IMR-90 (cell line): ENCODE data around the gene FAM161A. TPM values are rescaled to one million over a fixed set of nuclear protein-coding genes. Genes with fewer than 3 reads are reported as not detected.

Experiments
- ATAC-seq: fragments of 200-7000 bp; cut with Tn5 transposase; 2 replicates; pipeline ENCODE4 v1.9.1; 2020; ENCODE audit warnings: low read depth, mild to moderate bottlenecking, moderate library complexity
- BruUV-seq: library from RNA; stranded (reverse); fragments of 400-500 nt; replicated peaks from 2 replicates; lab custom pipeline; 2021; lab: Mats Ljungman, UMichigan
- CTCF ChIA-PET: fragments of 300-600 bp; formaldehyde crosslinking; extraction: SDS; loops from one replicate; lab custom pipeline; 2021; ENCODE audit warnings: antibody characterized with exemption; lab: Yijun Ruan, JAX
- POLR2A ChIA-PET: fragments of 300-600 bp; sonication (Branson Sonifier 250); formaldehyde crosslinking; loops from one replicate; lab custom pipeline; 2022; ENCODE audit warnings: antibody characterized with exemption; ENCODE audit not compliant: unreplicated experiment; lab: Charles Lee
- DNase-seq: peaks from one replicate; pipeline ENCODE4 v3.0.0; 2013
- H2AFZ ChIP-seq: replicated peaks from 2 replicates; pipeline ENCODE3; 2013; ENCODE audit warnings: low read length, mild to moderate bottlenecking; ENCODE audit not compliant: poor library complexity
- H2AK5ac ChIP-seq: 2 replicates; pipeline ENCODE4 v1.6.1; 2013; ENCODE audit warnings: low read depth, low read length, inconsistent platforms
- H2AK9ac ChIP-seq: replicated peaks from 2 replicates; pipeline ENCODE3; 2013; ENCODE audit warnings: mild to moderate bottlenecking, low read depth, low read length, moderate library complexity; ENCODE audit not compliant: poor library complexity
- H2BK120ac ChIP-seq: 2 replicates; pipeline ENCODE4 v1.6.1; 2013; ENCODE audit warnings: low read depth, low read length, inconsistent platforms
- H2BK15ac ChIP-seq: 3 replicates; pipeline ENCODE4 v1.6.1; 2013; ENCODE audit warnings: low read depth, low read length, inconsistent platforms
- H2BK20ac ChIP-seq: 2 replicates; pipeline ENCODE4 v1.6.1; 2013; ENCODE audit warnings: low read depth, mild to moderate bottlenecking, inconsistent platforms, low read length, moderate library complexity
- H2BK5ac ChIP-seq: 2 replicates; pipeline ENCODE4 v1.6.1; 2013; ENCODE audit warnings: mild to moderate bottlenecking, low read depth, low read length, inconsistent platforms; ENCODE audit not compliant: poor library complexity, severe bottlenecking
- H3K14ac ChIP-seq: replicated peaks from 2 replicates; pipeline ENCODE4 v1.6.1; 2013; ENCODE audit warnings: low read depth, low read length, inconsistent platforms
- H3K18ac ChIP-seq: 2 replicates; pipeline ENCODE4 v1.6.1; 2013; ENCODE audit warnings: low read depth, low read length, control low read depth
- H3K23ac ChIP-seq: 2 replicates; pipeline ENCODE4 v1.6.1; 2013; ENCODE audit warnings: low read depth, low read length, inconsistent platforms
- H3K27ac ChIP-seq: 2 replicates; pipeline ENCODE4 v1.5.1; 2013; ENCODE audit warnings: mild to moderate bottlenecking, control low read depth, low read length; ENCODE audit not compliant: insufficient read depth
- H3K27me3 ChIP-seq: 2 replicates; pipeline ENCODE4 v1.6.1; 2013; ENCODE audit warnings: low read length; ENCODE audit not compliant: control insufficient read depth, insufficient read depth
- H3K36me3 ChIP-seq: 2 replicates; pipeline ENCODE4 v1.6.1; 2013; ENCODE audit warnings: low read length, mixed read lengths; ENCODE audit not compliant: control insufficient read depth, insufficient read depth
- H3K4ac ChIP-seq: 2 replicates; pipeline ENCODE4 v1.6.1; 2013; ENCODE audit warnings: low read depth, low read length, inconsistent platforms
- H3K4me1 ChIP-seq: 2 replicates; pipeline ENCODE4 v1.6.1; 2013; ENCODE audit warnings: low read length, mixed read lengths; ENCODE audit not compliant: control insufficient read depth, insufficient read depth
- H3K4me2 ChIP-seq: 2 replicates; pipeline ENCODE4 v1.6.1; 2013; ENCODE audit warnings: low read depth, mild to moderate bottlenecking, control low read depth, low read length, moderate library complexity
- H3K4me3 ChIP-seq: 2 replicates; pipeline ENCODE4 v1.5.1; 2013; ENCODE audit warnings: low read depth, mild to moderate bottlenecking, control low read depth, low read length, moderate library complexity; ENCODE audit not compliant: insufficient read depth
- H3K56ac ChIP-seq: 2 replicates; pipeline ENCODE4 v1.6.1; 2013; ENCODE audit warnings: low read length, inconsistent platforms; ENCODE audit not compliant: insufficient read depth; ENCODE audit errors: extremely low read depth
- H3K79me1 ChIP-seq, 2 experiments: 2 replicates each; pipeline ENCODE4 v1.6.1; 2013; ENCODE audit warnings: low read length in 2 of 2, inconsistent platforms in 1 of 2, low read depth in 1 of 2
- H3K9ac ChIP-seq: 2 replicates; pipeline ENCODE4 v1.6.1; 2013; ENCODE audit warnings: low read depth, low read length, control low read depth
- H3K9me1 ChIP-seq: 2 replicates; pipeline ENCODE4 v1.6.1; 2013; ENCODE audit warnings: low read length, inconsistent platforms; ENCODE audit not compliant: insufficient read depth
- H3K9me3 ChIP-seq: 2 replicates; pipeline ENCODE4 v1.6.1; 2013; ENCODE audit warnings: low read length; ENCODE audit not compliant: control insufficient read depth, insufficient read depth
- H4K20me1 ChIP-seq: 2 replicates; pipeline ENCODE4 v1.6.1; 2013; ENCODE audit warnings: low read length, inconsistent platforms; ENCODE audit not compliant: insufficient read depth
- H4K5ac ChIP-seq: 2 replicates; pipeline ENCODE4 v1.6.1; 2013; ENCODE audit warnings: mild to moderate bottlenecking, low read depth, low read length, control low read depth
- H4K8ac ChIP-seq, 2 experiments: 2 replicates each; pipeline ENCODE4 v1.6.1; 2013; ENCODE audit warnings: low read depth in 2 of 2, low read length in 2 of 2, control low read depth in 1 of 2, inconsistent platforms in 1 of 2
- H4K91ac ChIP-seq: 2 replicates; pipeline ENCODE4 v1.6.1; 2013; ENCODE audit warnings: low read depth, low read length, inconsistent platforms; ENCODE audit not compliant: insufficient read depth
- BHLHE40 ChIP-seq: fragments of 150-350 bp; IDR thresholded peaks from 2 replicates; pipeline ENCODE4 v1.6.1; 2016; ENCODE audit warnings: mild to moderate bottlenecking, low read depth, low read length
- CEBPB ChIP-seq: IDR thresholded peaks from 2 replicates; pipeline ENCODE4 v1.6.1; 2012; ENCODE audit warnings: low read depth, low read length, improper control_type of control experiment
- CHD1 ChIP-seq: IDR thresholded peaks from 2 replicates; pipeline ENCODE4 v1.6.1; 2012; ENCODE audit warnings: low read depth, low read length, improper control_type of control experiment
- CTCF ChIP-seq: conservative IDR thresholded peaks from 2 replicates; pipeline ENCODE4 v1.5.1; 2012; ENCODE audit warnings: mild to moderate bottlenecking, low read depth, low read length, improper control_type of control experiment
- ELK1 ChIP-seq: fragments of 150-350 bp; IDR thresholded peaks from 2 replicates; pipeline ENCODE4 v1.6.1; 2016; ENCODE audit warnings: low read depth, mild to moderate bottlenecking, low read length, moderate library complexity, borderline replicate concordance
- FOS ChIP-seq: fragments of 150-350 bp; IDR thresholded peaks from 2 replicates; pipeline ENCODE4 v1.6.1; 2016; ENCODE audit warnings: low read depth, low read length
- MAFK ChIP-seq: IDR thresholded peaks from 2 replicates; pipeline ENCODE4 v1.6.1; 2012; ENCODE audit warnings: low read depth, low read length, improper control_type of control experiment
- MAZ ChIP-seq: IDR thresholded peaks from 2 replicates; pipeline ENCODE4 v1.6.1; 2012; ENCODE audit warnings: low read depth, mild to moderate bottlenecking, low read length, improper control_type of control experiment, moderate library complexity, borderline replicate concordance
- MXI1 ChIP-seq: IDR thresholded peaks from 2 replicates; pipeline ENCODE4 v1.6.1; 2012; ENCODE audit warnings: low read depth, mild to moderate bottlenecking, low read length, moderate library complexity, borderline replicate concordance
- NFE2L2 ChIP-seq: fragments of 150-350 bp; IDR thresholded peaks from 2 replicates; pipeline ENCODE4 v1.6.1; 2016; ENCODE audit warnings: low read depth, mild to moderate bottlenecking, low read length
- POLR2A ChIP-seq: IDR thresholded peaks from 2 replicates; pipeline ENCODE4 v1.6.1; 2012; ENCODE audit warnings: mild to moderate bottlenecking, low read depth, low read length
- RAD21 ChIP-seq: IDR thresholded peaks from 2 replicates; pipeline ENCODE4 v1.6.1; 2012; ENCODE audit warnings: low read length, improper control_type of control experiment
- RCOR1 ChIP-seq: IDR thresholded peaks from 2 replicates; pipeline ENCODE4 v1.6.1; 2012; ENCODE audit warnings: mild to moderate bottlenecking, low read length, improper control_type of control experiment; ENCODE audit not compliant: insufficient replicate concordance
- RFX5 ChIP-seq: IDR thresholded peaks from 2 replicates; pipeline ENCODE4 v1.8.0; 2012; ENCODE audit warnings: low read depth, mild to moderate bottlenecking, low read length, moderate library complexity
- SMC3 ChIP-seq: fragments of 150-350 bp; IDR thresholded peaks from 2 replicates; pipeline ENCODE4 v1.6.1; 2016; ENCODE audit warnings: low read depth, mild to moderate bottlenecking, antibody characterized with exemption, low read length, moderate library complexity
- USF2 ChIP-seq: fragments of 150-350 bp; IDR thresholded peaks from 2 replicates; pipeline ENCODE4 v1.6.1; 2017; ENCODE audit warnings: mild to moderate bottlenecking, antibody characterized with exemption, low read length, low read depth
- WGBS, 2 experiments: methylation state at CpG; one replicate each; pipeline versions ENCODE4 v1.1.5 to v1.1.7; 2013; ENCODE audit warnings: missing lambda C conversion rate in 2 of 2; ENCODE audit not compliant: insufficient read length in 1 of 2; ENCODE audit errors: extremely low coverage in 2 of 2; 5-methylcytosine and 5-hydroxymethylcytosine counted together
- dilution Hi-C: fragments of 300-500 bp; cut with HindIII; formaldehyde crosslinking; loops from one replicate; pipeline ENCODE4 v1.14.3; 2018; ENCODE audit warnings: low sequenced_read_pairs; ENCODE audit not compliant: unreplicated experiment
- in situ Hi-C: fragments of 300-500 bp; cut with MboI; formaldehyde crosslinking; loops from 3 replicates; pipeline ENCODE4 v1.14.3; 2019; ENCODE audit warnings: low sequenced_read_pairs, inconsistent platforms, mixed read lengths
- intact Hi-C: fragments of 100-400 bp; cut with micrococcal nuclease; formaldehyde crosslinking; loops from 2 replicates; pipeline ENCODE4 v1.10.0; 2022
- polyA plus RNA-seq, 3 experiments: library from polyadenylated mRNA; depleted of rRNA; stranded (reverse); fragments of >200 nt; gene quantifications; 2 replicates each; pipeline ENCODE4 v1.2.3, GENCODE V29; 2012; ENCODE audit warnings: low replicate concordance in 1 of 3
- total RNA-seq: library from RNA; depleted of rRNA; stranded (reverse); fragments of >200 nt; gene quantifications from 2 replicates; pipeline ENCODE4 v1.2.3, GENCODE V29; 2012

FAM161A gene
- total and polyA plus RNA-seq, 2 of the 4 experiments (the other 2 are of a cell fraction): 0.80 to 1.3 TPM

DNA sequence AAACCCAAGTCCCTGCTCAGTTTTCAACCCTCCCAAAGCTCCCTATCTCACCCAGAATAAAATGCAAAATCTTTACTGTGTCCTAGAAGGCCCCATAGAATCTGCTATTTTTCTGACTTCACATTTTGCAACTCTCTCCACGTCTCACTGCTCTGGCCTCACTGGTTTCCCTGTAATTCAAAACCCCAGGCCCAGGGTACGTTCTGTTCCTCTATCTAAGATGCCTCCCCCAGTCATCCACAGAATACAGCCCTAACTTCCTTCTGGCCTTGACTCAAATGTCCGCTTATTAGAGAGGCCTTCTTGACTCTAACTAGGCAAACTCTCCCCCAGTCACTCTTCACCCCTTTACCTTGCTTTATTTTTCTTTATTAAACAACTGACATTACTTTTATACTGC is 42.0 kb downstream of the FAM161A start:
- no peaks in the 10 kb centered on the region for H3K36me3 ChIP-seq
- H3K23ac ChIP-seq: no peak overlapping the region
- no peak overlapping the region for H3K56ac ChIP-seq
- no peak overlapping the region for H2AK9ac ChIP-seq
- H3K18ac ChIP-seq: no peak overlapping the region
- H3K4me2 ChIP-seq: no peak overlapping the region
- H3K9me1 ChIP-seq: no peaks in the 10 kb centered on the region
- dilution Hi-C loops (no loop called here), in situ Hi-C loops (no loop called here), intact Hi-C loops (no loop called here)
- BruUV-seq: no TSS peak
- 57% methylated on average over 2 of the region's 3 CpGs; no CpG with 5 or more reads in 1 of the 2 experiments for WGBS, 2 experiments
- no peak overlapping the region for H2BK120ac ChIP-seq
- no peak overlapping the region for H2AFZ ChIP-seq
- no peak overlapping the region for H2BK20ac ChIP-seq
- DNase-seq (no peak), ATAC-seq (no peak)
- POLR2A ChIA-PET: no interaction called here
- H4K91ac ChIP-seq: no peak overlapping the region
- CTCF ChIA-PET: no interaction called here
- no peaks in the 10 kb centered on the region for H3K4me1 ChIP-seq
- no peaks in the 10 kb centered on the region for H4K20me1 ChIP-seq
- no peak overlapping the region for H3K27ac ChIP-seq
- H3K9ac ChIP-seq: no peak overlapping the region
- no peak overlapping the region for H2AK5ac ChIP-seq
- H2BK5ac ChIP-seq: no peak overlapping the region
- no peak overlapping the region for H3K4ac ChIP-seq
- no peak overlapping the region for H4K5ac ChIP-seq
- H4K8ac ChIP-seq: no peak overlapping the region
- H3K79me1 ChIP-seq: no peaks in the 10 kb centered on the region
- no peaks in the 10 kb centered on the region for H3K9me3 ChIP-seq
- H2BK15ac ChIP-seq: no peak overlapping the region
- H3K4me3 ChIP-seq: no peak overlapping the region
- peaks cover 14% of the 10 kb centered on the region for H3K27me3 ChIP-seq
- H3K14ac ChIP-seq: no peak overlapping the region
- TF ChIP-seq RCOR1 (no peak), NFE2L2 (no peak), RAD21 (no peak), MAFK (no peak), CHD1 (no peak), CTCF (no peak), FOS (no peak), ELK1 (no peak), MAZ (no peak), SMC3 (no peak), BHLHE40 (no peak), CEBPB (no peak), RFX5 (no peak), POLR2A (no peak), MXI1 (no peak), USF2 (no peak)
